ENCODE results near the gene FRMD4B.

FRMD4B gene

DNA sequence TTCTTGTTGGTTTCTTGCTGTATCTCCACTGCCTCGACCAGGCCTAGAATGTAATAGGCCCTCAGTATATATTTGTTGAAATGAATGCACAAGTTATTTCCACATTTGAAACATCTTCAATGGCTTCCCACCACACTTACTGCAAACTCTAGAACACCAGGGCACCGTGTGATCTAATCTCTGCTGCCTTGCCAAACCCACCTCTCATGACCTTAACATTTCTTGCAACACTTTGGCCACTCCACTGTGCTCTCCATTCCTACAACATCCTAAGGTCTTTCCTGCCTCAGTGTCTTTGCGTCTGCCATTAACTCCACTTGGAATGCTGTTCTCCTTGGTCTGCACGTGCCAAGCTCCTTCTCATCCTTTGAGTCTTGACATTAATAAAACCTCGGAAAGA, 14.1 kb downstream of the FRMD4B start:
- Histone ChIP-seq H3K9me3 (ENCODE audit: insufficient read depth, low read depth, low read length) (no peaks in the 10 kb centered on the region), H3K27me3 (ENCODE audit: insufficient read depth, low read length) (no peaks in the 10 kb centered on the region), H3K14ac (ENCODE audit: low read length) (no peak overlapping the region), H3K4me3 (ENCODE audit: low read depth, low read length) (no peak overlapping the region), H2AFZ (ENCODE audit: insufficient read depth, low read length, poor library complexity) (no peak overlapping the region), H2BK120ac (ENCODE audit: insufficient read depth, low read length, poor library complexity) (no peak overlapping the region), H3K23ac (ENCODE audit: low read length) (no peak overlapping the region), H4K8ac (ENCODE audit: low read depth, low read length) (no peak overlapping the region), H2BK5ac (ENCODE audit: low read depth, low read length, poor library complexity) (no peak overlapping the region), H3K79me2 (ENCODE audit: control insufficient read depth, insufficient read depth, low read length, poor library complexity) (no peaks in the 10 kb centered on the region), H3K9ac (ENCODE audit: low read length) (no peak overlapping the region), H3K27ac (ENCODE audit: low read depth, low read length) (no peak overlapping the region), H2BK12ac (ENCODE audit: low read length) (no peak overlapping the region), H3K18ac (ENCODE audit: low read length) (no peak overlapping the region), H3K4me1 (ENCODE audit: control insufficient read depth in 1 of 2, insufficient read depth in 2 of 2, low read length in 2 of 2) (peaks cover 0 to 2% of the 10 kb centered on the region in 2 experiments), H3K79me1 (ENCODE audit: low read length) (no peaks in the 10 kb centered on the region), H3K4me2 (ENCODE audit: low read length) (no peak overlapping the region), H3K4ac (ENCODE audit: low read depth, low read length) (no peak overlapping the region), H3K36me3 (ENCODE audit: control insufficient read depth in 1 of 2, insufficient read depth in 2 of 2, low read length in 2 of 2) (no peaks in the 10 kb centered on the region), H4K12ac (ENCODE audit: low read depth, low read length) (no peak overlapping the region), H4K91ac (ENCODE audit: low read depth, low read length) (no peak overlapping the region), H2AK5ac (ENCODE audit: low read length) (no peak overlapping the region)
- WGBS (ENCODE audit: extremely low coverage, insufficient coverage, insufficient read length): no CpG with 5 or more reads among the region's 5 CpGs
- no peak for DNase-seq

GRCh38 chr3:69370901-69371301, 15.0 kb downstream of the FRMD4B start:
- no peak overlapping the region for H2BK120ac ChIP-seq (ENCODE audit: insufficient read depth, low read length, poor library complexity)
- no peaks in the 10 kb centered on the region for H3K79me2 ChIP-seq (ENCODE audit: control insufficient read depth, insufficient read depth, low read length, poor library complexity)
- no peak overlapping the region for H3K4me3 ChIP-seq (ENCODE audit: low read depth, low read length)
- H4K91ac ChIP-seq (ENCODE audit: low read depth, low read length): no peak overlapping the region
- H3K4me1 ChIP-seq (ENCODE audit: control insufficient read depth in 1 of 2, insufficient read depth in 2 of 2, low read length in 2 of 2): peaks cover 0 to 2% of the 10 kb centered on the region in 2 experiments
- H4K8ac ChIP-seq (ENCODE audit: low read depth, low read length): no peak overlapping the region
- no peak overlapping the region for H3K9ac ChIP-seq (ENCODE audit: low read length)
- H3K18ac ChIP-seq (ENCODE audit: low read length): no peak overlapping the region
- no peaks in the 10 kb centered on the region for H3K27me3 ChIP-seq (ENCODE audit: insufficient read depth, low read length)
- no peaks in the 10 kb centered on the region for H3K79me1 ChIP-seq (ENCODE audit: low read length)
- H2AK5ac ChIP-seq (ENCODE audit: low read length): no peak overlapping the region
- H3K14ac ChIP-seq (ENCODE audit: low read length): no peak overlapping the region
- H4K12ac ChIP-seq (ENCODE audit: low read depth, low read length): no peak overlapping the region
- H2AFZ ChIP-seq (ENCODE audit: insufficient read depth, low read length, poor library complexity): peak overlapping the region; percentile 13
- peak in 1 of 2 donors; percentile 10 for DNase-seq
- H3K4me2 ChIP-seq (ENCODE audit: low read length): no peak overlapping the region
- H3K27ac ChIP-seq (ENCODE audit: low read depth, low read length): no peak overlapping the region
- H3K4ac ChIP-seq (ENCODE audit: low read depth, low read length): no peak overlapping the region
- H3K9me3 ChIP-seq (ENCODE audit: insufficient read depth, low read depth, low read length): no peaks in the 10 kb centered on the region
- no CpG with 5 or more reads among the region's 2 CpGs for WGBS (ENCODE audit: extremely low coverage, insufficient coverage, insufficient read length)
- no peak overlapping the region for H2BK12ac ChIP-seq (ENCODE audit: low read length)
- H2BK5ac ChIP-seq (ENCODE audit: low read depth, low read length, poor library complexity): no peak overlapping the region
- H3K36me3 ChIP-seq (ENCODE audit: control insufficient read depth in 1 of 2, insufficient read depth in 2 of 2, low read length in 2 of 2): no peaks in the 10 kb centered on the region
- no peak overlapping the region for H3K23ac ChIP-seq (ENCODE audit: low read length)

DNA sequence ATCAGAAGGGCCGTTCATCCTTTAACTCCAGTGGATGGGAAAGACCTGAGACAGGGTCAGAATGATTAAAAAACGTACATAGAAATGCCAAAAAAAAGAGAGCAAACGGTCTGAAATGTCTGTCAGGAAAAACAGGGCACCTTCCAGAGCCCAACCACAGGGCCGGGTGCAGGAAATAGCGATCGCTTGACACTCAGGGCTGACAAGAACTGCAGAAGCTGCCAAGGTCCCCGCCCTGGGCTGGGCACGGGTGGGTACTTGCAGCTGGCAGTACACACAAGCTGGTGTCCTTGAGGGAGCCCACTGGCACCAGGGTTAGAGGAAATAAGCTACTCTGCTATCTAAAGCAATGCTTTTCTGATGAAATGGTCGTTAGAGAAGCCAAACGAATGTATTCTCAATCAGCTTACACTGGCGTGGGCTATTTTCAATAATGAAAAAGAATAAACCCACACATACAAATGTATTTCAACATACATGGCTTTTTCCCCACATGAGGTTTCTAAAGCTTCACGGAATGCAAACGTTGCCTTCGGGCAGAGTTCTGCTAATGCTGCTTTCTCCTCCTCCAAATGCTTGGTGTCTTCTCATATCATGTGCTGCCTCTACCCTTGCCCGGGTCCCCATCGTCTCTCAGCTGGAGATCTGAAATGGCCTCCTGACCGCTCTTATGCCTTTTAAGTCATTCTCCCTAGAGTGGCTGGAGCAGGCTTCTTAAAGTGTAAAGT, 15.6 kb downstream of the FRMD4B start:
- Histone ChIP-seq H3K36me3 (ENCODE audit: control insufficient read depth in 1 of 2, insufficient read depth in 2 of 2, low read length in 2 of 2) (no peaks in the 10 kb centered on the region), H2BK5ac (ENCODE audit: low read depth, low read length, poor library complexity) (no peak overlapping the region), H3K27me3 (ENCODE audit: insufficient read depth, low read length) (no peaks in the 10 kb centered on the region), H3K14ac (ENCODE audit: low read length) (no peak overlapping the region), H3K4me2 (ENCODE audit: low read length) (no peak overlapping the region), H3K18ac (ENCODE audit: low read length) (no peak overlapping the region), H4K12ac (ENCODE audit: low read depth, low read length) (no peak overlapping the region), H4K91ac (ENCODE audit: low read depth, low read length) (no peak overlapping the region), H3K9ac (ENCODE audit: low read length) (no peak overlapping the region), H3K27ac (ENCODE audit: low read depth, low read length) (no peak overlapping the region), H3K9me3 (ENCODE audit: insufficient read depth, low read depth, low read length) (no peaks in the 10 kb centered on the region), H4K8ac (ENCODE audit: low read depth, low read length) (no peak overlapping the region), H3K4ac (ENCODE audit: low read depth, low read length) (no peak overlapping the region), H2BK12ac (ENCODE audit: low read length) (no peak overlapping the region), H3K4me1 (ENCODE audit: control insufficient read depth in 1 of 2, insufficient read depth in 2 of 2, low read length in 2 of 2) (peaks cover 0 to 2% of the 10 kb centered on the region in 2 experiments), H2AFZ (ENCODE audit: insufficient read depth, low read length, poor library complexity) (no peak overlapping the region), H3K23ac (ENCODE audit: low read length) (no peak overlapping the region), H2AK5ac (ENCODE audit: low read length) (no peak overlapping the region), H3K4me3 (ENCODE audit: low read depth, low read length) (no peak overlapping the region), H2BK120ac (ENCODE audit: insufficient read depth, low read length, poor library complexity) (no peak overlapping the region), H3K79me1 (ENCODE audit: low read length) (no peaks in the 10 kb centered on the region), H3K79me2 (ENCODE audit: control insufficient read depth, insufficient read depth, low read length, poor library complexity) (no peaks in the 10 kb centered on the region)
- WGBS (ENCODE audit: extremely low coverage, insufficient coverage, insufficient read length): no CpG with 5 or more reads among the region's 17 CpGs
- peak; percentile 58 to 79 for DNase-seq

DNA sequence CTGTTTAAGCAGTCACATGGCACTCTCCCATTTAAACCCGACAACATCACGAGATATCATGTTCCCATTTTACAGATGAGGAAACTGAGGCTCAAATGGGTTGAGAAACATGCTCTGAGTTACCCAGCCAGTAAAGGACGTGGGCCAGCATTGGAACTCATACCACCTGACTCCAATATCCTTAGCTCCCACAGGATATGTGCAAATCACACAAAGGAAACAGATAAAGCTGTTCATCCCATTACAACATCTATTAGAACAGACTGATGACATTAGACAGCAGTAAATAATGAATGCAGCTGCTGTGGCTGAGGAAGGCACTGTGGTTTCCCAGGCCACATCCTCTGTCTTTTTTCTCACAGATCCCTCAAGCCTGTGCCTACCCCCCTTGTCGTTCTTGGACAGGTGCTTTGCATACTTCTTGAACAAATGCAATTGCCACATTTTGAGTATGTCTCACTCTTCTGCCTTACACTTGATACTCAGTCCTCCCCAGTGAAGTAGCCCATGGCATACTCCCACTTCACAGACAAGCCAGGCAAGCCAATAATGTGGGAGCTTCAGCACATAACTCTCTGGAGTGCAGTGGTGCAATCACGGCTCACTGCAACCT, 17.7 kb downstream of the FRMD4B start:
- H3K4me3 ChIP-seq (ENCODE audit: low read depth, low read length): no peak overlapping the region
- H3K9me3 ChIP-seq (ENCODE audit: insufficient read depth, low read depth, low read length): no peaks in the 10 kb centered on the region
- H3K27ac ChIP-seq (ENCODE audit: low read depth, low read length): no peak overlapping the region
- H2BK5ac ChIP-seq (ENCODE audit: low read depth, low read length, poor library complexity): no peak overlapping the region
- no peaks in the 10 kb centered on the region for H3K27me3 ChIP-seq (ENCODE audit: insufficient read depth, low read length)
- H4K91ac ChIP-seq (ENCODE audit: low read depth, low read length): no peak overlapping the region
- H3K4me2 ChIP-seq (ENCODE audit: low read length): no peak overlapping the region
- no peaks in the 10 kb centered on the region for H3K79me1 ChIP-seq (ENCODE audit: low read length)
- no CpG with 5 or more reads among the region's 5 CpGs for WGBS (ENCODE audit: extremely low coverage, insufficient coverage, insufficient read length)
- no peaks in the 10 kb centered on the region for H3K36me3 ChIP-seq (ENCODE audit: control insufficient read depth in 1 of 2, insufficient read depth in 2 of 2, low read length in 2 of 2)
- H2AK5ac ChIP-seq (ENCODE audit: low read length): no peak overlapping the region
- no peak overlapping the region for H3K14ac ChIP-seq (ENCODE audit: low read length)
- no peak overlapping the region for H4K8ac ChIP-seq (ENCODE audit: low read depth, low read length)
- H3K4me1 ChIP-seq (ENCODE audit: control insufficient read depth in 1 of 2, insufficient read depth in 2 of 2, low read length in 2 of 2): peaks cover 2 to 4% of the 10 kb centered on the region in 2 experiments
- DNase-seq: peak; percentile 70 to 71
- no peak overlapping the region for H2BK120ac ChIP-seq (ENCODE audit: insufficient read depth, low read length, poor library complexity)
- H2AFZ ChIP-seq (ENCODE audit: insufficient read depth, low read length, poor library complexity): no peak overlapping the region
- no peak overlapping the region for H4K12ac ChIP-seq (ENCODE audit: low read depth, low read length)
- no peaks in the 10 kb centered on the region for H3K79me2 ChIP-seq (ENCODE audit: control insufficient read depth, insufficient read depth, low read length, poor library complexity)
- no peak overlapping the region for H3K9ac ChIP-seq (ENCODE audit: low read length)
- no peak overlapping the region for H3K23ac ChIP-seq (ENCODE audit: low read length)
- H3K4ac ChIP-seq (ENCODE audit: low read depth, low read length): no peak overlapping the region
- H3K18ac ChIP-seq (ENCODE audit: low read length): no peak overlapping the region
- no peak overlapping the region for H2BK12ac ChIP-seq (ENCODE audit: low read length)
